H1 (cell line): ENCODE data around the gene IL1RAPL1. TPM values are rescaled to one million over a fixed set of nuclear protein-coding genes. Genes with fewer than 3 reads are reported as not detected.

Experiments used
- EGR1 ChIP-seq: IDR thresholded peaks from 2 replicates; pipeline ENCODE4 v1.6.1; 2011; ENCODE audit warnings: low read depth, low read length, borderline replicate concordance
- EZH2 ChIP-seq: fragments of 200-600 bp; sonication (generic); IDR thresholded peaks from 2 replicates; pipeline ENCODE4 v1.7.1; 2012; ENCODE audit warnings: low read depth, mild to moderate bottlenecking, moderate library complexity, low read length, inconsistent platforms; ENCODE audit not compliant: severe bottlenecking
- ZNF274 ChIP-seq: IDR thresholded peaks from 2 replicates; pipeline ENCODE4 v1.7.0; 2012; ENCODE audit warnings: low read length, borderline replicate concordance; ENCODE audit errors: extremely low read depth
- polyA plus RNA-seq, 7 experiments: library from polyadenylated mRNA; depleted of rRNA in 3 of 7; stranded (reverse) in 5 of 7; unstranded in 2 of 7; fragments of >200 nt in 5 of 7; fragments of 200-250 nt in 2 of 7; gene quantifications; 1 replicate in 5 of 7; 2 replicates in 1 of 7; 4 replicates in 1 of 7; pipeline versions ENCODE4 v1.2.1 to v1.2.3, GENCODE V29; 2011 to 2013; ENCODE audit warnings: missing spikeins in 2 of 7, mixed read lengths in 2 of 7
- total RNA-seq: library from RNA; stranded (reverse); fragmentation: NEBNext Ultra II Directional; extraction: Animal tissue kit (Norgen Biotek cat#: 25700); gene quantifications from 2 replicates; pipeline ENCODE4 v1.2.1, GENCODE V29; 2021
- TF ChIP-seq, protein P1 (sequence below): IDR thresholded peaks from 2 replicates; pipeline ENCODE4 v1.6.1; 2012; ENCODE audit warnings: inconsistent platforms

The IL1RAPL1 gene
- total and polyA plus RNA-seq, 2 of the 8 experiments (the other 6 are each of a cell fraction or from before 2014, with no cell fraction given): 0.11 to 0.35 TPM

DNA sequence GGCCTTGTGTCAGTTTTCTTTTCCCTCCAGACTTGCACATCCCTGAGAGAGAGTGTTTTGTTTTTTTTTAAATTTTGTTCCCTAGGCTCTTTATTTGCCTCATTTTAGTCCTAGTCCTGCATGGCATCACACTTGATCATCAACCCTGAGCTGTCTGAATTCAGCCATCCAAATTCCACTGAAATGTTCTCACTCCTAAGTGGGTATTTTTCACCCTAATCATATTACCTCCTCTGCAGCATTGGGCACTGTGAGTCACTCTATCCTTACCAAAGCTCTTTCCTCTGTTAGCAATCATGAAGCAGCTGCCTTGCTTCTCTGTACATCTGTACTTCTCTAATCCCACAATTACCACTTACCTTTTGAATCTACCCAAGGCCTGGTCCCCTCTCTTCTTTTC is 1271.5 kb downstream of the IL1RAPL1 start (continued):
- TF ChIP-seq, protein P1, sequence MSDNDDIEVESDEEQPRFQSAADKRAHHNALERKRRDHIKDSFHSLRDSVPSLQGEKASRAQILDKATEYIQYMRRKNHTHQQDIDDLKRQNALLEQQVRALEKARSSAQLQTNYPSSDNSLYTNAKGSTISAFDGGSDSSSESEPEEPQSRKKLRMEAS: no peak
- TF ChIP-seq ZNF274: no peak
- TF ChIP-seq EZH2: no peak
- TF ChIP-seq EGR1: no peak
